PC-9 (cell line): ENCODE measurements around the gene NDRG2. TPM values are rescaled to one million over a fixed set of nuclear protein-coding genes. Genes with fewer than 3 reads are reported as not detected.

Experiments used
- BruUV-seq: library from RNA; stranded (reverse); fragments of 400-500 nt; replicated peaks from 2 replicates; lab custom pipeline; 2021; lab: Mats Ljungman, UMichigan
- CTCF ChIA-PET: fragments of 300-600 bp; sonication (Branson Sonifier 250); formaldehyde crosslinking; loops from one replicate; lab custom pipeline; 2022; ENCODE audit warnings: antibody characterized with exemption; lab: Charles Lee
- POLR2A ChIA-PET: fragments of 300-600 bp; sonication (Branson Sonifier 250); formaldehyde crosslinking; loops from one replicate; lab custom pipeline; 2022; ENCODE audit warnings: antibody characterized with exemption; ENCODE audit not compliant: unreplicated experiment; lab: Charles Lee
- DNase-seq, 2 experiments: peaks; one replicate each; pipeline versions ENCODE4 v3.0.0 to v3.0.0-alpha.2; 2015 to 2022; ENCODE audit warnings: mixed read lengths in 1 of 2
- H2AFZ ChIP-seq: fragments of 200-600 bp; sonication (generic); 2 replicates; pipeline ENCODE4 v1.8.1; 2017; ENCODE audit warnings: antibody characterized with exemption
- H3F3A ChIP-seq: fragments of 200-600 bp; sonication (generic); 2 replicates; pipeline ENCODE4 v1.8.1; 2017; ENCODE audit warnings: antibody characterized with exemption, mild to moderate bottlenecking, low read depth; ENCODE audit not compliant: insufficient read depth
- H3K27ac ChIP-seq: fragments of 200-600 bp; sonication (generic); 2 replicates; pipeline ENCODE4 v1.6.1; 2016; ENCODE audit warnings: mixed run types
- H3K27me3 ChIP-seq: fragments of 200-600 bp; sonication (generic); 2 replicates; pipeline ENCODE4 v1.6.1; 2016; ENCODE audit warnings: low read depth, mixed run types; ENCODE audit not compliant: insufficient read depth
- H3K36me3 ChIP-seq: fragments of 200-600 bp; sonication (generic); 2 replicates; pipeline ENCODE4 v1.6.1; 2016; ENCODE audit warnings: low read depth, mixed run types
- H3K4me1 ChIP-seq: fragments of 200-600 bp; sonication (generic); replicated peaks from 2 replicates; pipeline ENCODE4 v1.6.1; 2016; ENCODE audit warnings: mixed run types; ENCODE audit not compliant: insufficient read depth
- H3K4me2 ChIP-seq: fragments of 200-600 bp; sonication (generic); 2 replicates; pipeline ENCODE4 v1.6.1; 2017; ENCODE audit warnings: mixed run types
- H3K4me3 ChIP-seq: fragments of 200-600 bp; sonication (generic); 2 replicates; pipeline ENCODE4 v1.6.1; 2016; ENCODE audit warnings: mixed run types
- H3K79me2 ChIP-seq: fragments of 200-600 bp; sonication (generic); 2 replicates; pipeline ENCODE4 v1.6.1; 2017; ENCODE audit warnings: low read depth, mixed run types
- H3K9me2 ChIP-seq: fragments of 200-600 bp; sonication (generic); 2 replicates; pipeline ENCODE4 v1.8.1; 2017; ENCODE audit warnings: mild to moderate bottlenecking; ENCODE audit not compliant: insufficient read depth
- H3K9me3 ChIP-seq: fragments of 200-600 bp; sonication (generic); 2 replicates; pipeline ENCODE4 v1.8.1; 2016; ENCODE audit warnings: low read depth; ENCODE audit not compliant: insufficient read depth
- H4K20me1 ChIP-seq: fragments of 200-600 bp; sonication (generic); 2 replicates; pipeline ENCODE4 v1.8.1; 2017; ENCODE audit not compliant: insufficient read depth
- EZH2 ChIP-seq: fragments of 200-600 bp; sonication (generic); IDR thresholded peaks from 2 replicates; pipeline ENCODE4 v1.8.0; 2017; ENCODE audit warnings: antibody characterized with exemption, low read depth
- intact Hi-C: fragments of 100-400 bp; cut with micrococcal nuclease; formaldehyde crosslinking; loops from one replicate; pipeline ENCODE4 v1.10.0; 2022; ENCODE audit not compliant: unreplicated experiment
- total RNA-seq: library from RNA; stranded (reverse); gene quantifications from 2 replicates; pipeline ENCODE4 v1.2.3, GENCODE V29; 2021
- TF ChIP-seq, protein P1 (sequence below): fragments of 200-600 bp; sonication (generic); conservative IDR thresholded peaks from 2 replicates; pipeline ENCODE4 v1.6.1; 2017; ENCODE audit warnings: mixed run types, antibody characterized with exemption, mild to moderate bottlenecking, moderate library complexity

NDRG2 gene
- total RNA-seq, 1 experiment from 2014 or later = 12.2 TPM

DNA sequence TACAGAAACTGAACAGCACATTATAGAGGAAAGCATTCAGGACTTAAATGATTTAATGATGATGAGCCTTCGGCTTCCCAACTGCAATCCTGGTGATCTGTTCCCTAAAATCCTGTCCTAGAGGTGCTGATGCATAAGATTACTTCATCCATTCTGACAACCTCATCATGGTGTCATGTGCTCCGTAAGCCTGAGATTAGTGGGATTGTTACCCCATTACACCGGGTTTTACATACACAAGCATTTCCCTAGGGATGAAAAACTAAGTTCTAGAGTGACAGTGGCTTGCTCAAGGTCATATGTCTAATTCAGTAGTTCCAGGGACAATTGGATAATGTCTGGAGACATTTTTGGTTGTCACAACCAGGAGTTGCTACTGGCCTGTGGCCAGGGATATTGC lies 12.3 kb upstream of the NDRG2 start:
- no TSS peak for BruUV-seq
- TF ChIP-seq EZH2 = no peak
- TF ChIP-seq, protein P1, sequence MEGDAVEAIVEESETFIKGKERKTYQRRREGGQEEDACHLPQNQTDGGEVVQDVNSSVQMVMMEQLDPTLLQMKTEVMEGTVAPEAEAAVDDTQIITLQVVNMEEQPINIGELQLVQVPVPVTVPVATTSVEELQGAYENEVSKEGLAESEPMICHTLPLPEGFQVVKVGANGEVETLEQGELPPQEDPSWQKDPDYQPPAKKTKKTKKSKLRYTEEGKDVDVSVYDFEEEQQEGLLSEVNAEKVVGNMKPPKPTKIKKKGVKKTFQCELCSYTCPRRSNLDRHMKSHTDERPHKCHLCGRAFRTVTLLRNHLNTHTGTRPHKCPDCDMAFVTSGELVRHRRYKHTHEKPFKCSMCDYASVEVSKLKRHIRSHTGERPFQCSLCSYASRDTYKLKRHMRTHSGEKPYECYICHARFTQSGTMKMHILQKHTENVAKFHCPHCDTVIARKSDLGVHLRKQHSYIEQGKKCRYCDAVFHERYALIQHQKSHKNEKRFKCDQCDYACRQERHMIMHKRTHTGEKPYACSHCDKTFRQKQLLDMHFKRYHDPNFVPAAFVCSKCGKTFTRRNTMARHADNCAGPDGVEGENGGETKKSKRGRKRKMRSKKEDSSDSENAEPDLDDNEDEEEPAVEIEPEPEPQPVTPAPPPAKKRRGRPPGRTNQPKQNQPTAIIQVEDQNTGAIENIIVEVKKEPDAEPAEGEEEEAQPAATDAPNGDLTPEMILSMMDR = no peak
- Histone ChIP-seq H3K9me2 (no peaks in the 10 kb centered on the region), H3F3A (no peaks in the 10 kb centered on the region), H3K27me3 (no peaks in the 10 kb centered on the region; the same call in 1 of the 2 replicates), H3K79me2 (no peaks in the 10 kb centered on the region), H2AFZ (no peak overlapping the region), H4K20me1 (no peaks in the 10 kb centered on the region), H3K4me2 (no peak overlapping the region), H3K36me3 (no peaks in the 10 kb centered on the region), H3K4me1 (no peaks in the 10 kb centered on the region), H3K27ac (no peak overlapping the region), H3K4me3 (no peak overlapping the region), H3K9me3 (no peaks in the 10 kb centered on the region)
- no peak for DNase-seq
- intact Hi-C loops = no loop called here
- POLR2A ChIA-PET = no interaction called here
- CTCF ChIA-PET = interaction anchor here (0.6 to 1.3 kb wide), 2 partner anchors 23 to 1473 kb away, joined by 4 to 5 read pairs; no protein-coding TSS in a partner anchor

DNA sequence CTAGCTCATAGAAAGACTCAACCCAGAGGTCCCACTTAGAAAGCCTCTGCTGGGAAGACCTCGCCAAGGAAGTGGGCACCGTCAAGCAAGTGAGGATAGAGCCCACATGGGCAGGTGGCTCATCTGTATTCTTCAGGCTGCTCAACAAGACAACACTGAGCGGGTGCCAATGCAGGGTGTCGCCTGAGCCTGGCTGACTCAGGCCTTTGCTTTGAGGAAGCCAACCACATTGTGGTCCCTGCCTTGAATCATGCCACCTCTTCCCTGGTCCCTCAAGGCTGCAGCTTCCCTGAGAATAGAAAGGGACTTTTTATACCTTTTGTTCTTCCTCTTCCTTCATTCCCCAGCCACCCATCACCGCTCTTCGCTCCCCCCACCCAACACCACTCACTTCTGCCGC lies 11.9 kb upstream of the NDRG2 start:
- BruUV-seq = no TSS peak
- Histone ChIP-seq H3F3A (no peaks in the 10 kb centered on the region), H3K9me2 (no peaks in the 10 kb centered on the region), H3K4me3 (no peak overlapping the region), H3K79me2 (no peaks in the 10 kb centered on the region), H3K4me1 (no peaks in the 10 kb centered on the region), H3K27me3 (no peaks in the 10 kb centered on the region; the same call in 1 of the 2 replicates), H4K20me1 (no peaks in the 10 kb centered on the region), H3K27ac (no peak overlapping the region), H2AFZ (no peak overlapping the region), H3K9me3 (no peaks in the 10 kb centered on the region), H3K36me3 (no peaks in the 10 kb centered on the region), H3K4me2 (no peak overlapping the region)
- CTCF ChIA-PET = interaction anchor here (1.3 kb wide), 1 partner anchor 22 kb away, joined by 4 read pairs; no protein-coding TSS in a partner anchor
- peak; percentile 22 to 61 for DNase-seq
- TF ChIP-seq EZH2 = no peak
- TF ChIP-seq, protein P1 = no peak
- POLR2A ChIA-PET = interaction anchor here (0.5 kb wide), 1 partner anchor 62 kb away, joined by 8 read pairs; no protein-coding TSS in a partner anchor
- intact Hi-C loops = no loop called here

DNA sequence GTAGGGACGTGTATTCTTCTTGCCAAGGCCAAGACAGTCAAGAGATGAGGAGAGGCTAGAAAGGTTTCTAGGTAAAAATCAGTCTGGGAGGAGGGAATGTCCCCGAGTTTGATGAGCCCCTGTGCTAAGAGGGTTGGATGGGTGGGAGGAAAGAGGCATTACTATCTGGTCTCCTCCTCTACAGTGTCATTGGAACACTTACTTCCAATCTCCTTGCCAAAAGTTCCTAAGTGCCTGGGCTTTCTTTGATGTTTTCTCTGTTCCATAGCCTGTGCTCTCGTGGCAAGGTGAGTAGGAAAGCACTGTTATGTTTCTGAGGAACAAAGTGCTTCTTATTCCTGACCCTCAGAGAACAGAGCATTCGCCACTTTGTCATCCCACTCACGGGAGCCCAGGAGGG lies 9.8 kb upstream of the NDRG2 start, which contains the start of gene RNASE13:
TSS of gene RNASE13 (minus strand) at position 101 of the 400 bp plus-strand sequence. CDS start 519 bp downstream, outside the sequence.
- BruUV-seq = no TSS peak
- no peaks in the 10 kb centered on the region for H3K9me2 ChIP-seq
- no peaks in the 10 kb centered on the region for H3K4me1 ChIP-seq
- H3K4me2 ChIP-seq = no peak within 1 kb of the TSS
- H3K4me3 ChIP-seq = no peak within 1 kb of the TSS
- no peak within 1 kb of the TSS for H2AFZ ChIP-seq
- H3K27me3 ChIP-seq = no peaks in the 10 kb centered on the region; the same call in 1 of the 2 replicates
- H3K27ac ChIP-seq = no peak within 1 kb of the TSS
- ChIA-PET CTCF (interaction anchor here (0.6 kb wide), 1 partner anchor 73 kb away, joined by 10 read pairs; no protein-coding TSS in a partner anchor), POLR2A (no interaction called here)
- H3K36me3 ChIP-seq = no peaks in the 10 kb centered on the region
- TF ChIP-seq, protein P1 = no peak
- TF ChIP-seq EZH2 = no peak
- intact Hi-C loops = no loop called here
- no peaks in the 10 kb centered on the region for H3K9me3 ChIP-seq
- H4K20me1 ChIP-seq = no peaks in the 10 kb centered on the region
- DNase-seq = no peak
- H3F3A ChIP-seq = no peaks in the 10 kb centered on the region
- H3K79me2 ChIP-seq = no peaks in the 10 kb centered on the region
